Natural killer cell (primary cell): Measurements from ENCODE around the gene CACNA2D3. TPM values are rescaled to one million over a fixed set of nuclear protein-coding genes. Genes with fewer than 3 reads are reported as not detected.

Experiments used
- ATAC-seq, 3 donors: fragments of 150-1000 bp in 2 of 3; fragments of 200-7000 bp in 1 of 3; cut with Tn5 transposase; 1 replicate in 1 of 3; 2 replicates in 2 of 3; pipeline ENCODE4 v1.10.0; 2021; ENCODE audit warnings: mild to moderate bottlenecking in 2 of 3, moderate library complexity in 2 of 3
- DNase-seq, 2 donors: peaks; one replicate each; pipeline versions ENCODE4 v3.0.0 to v3.0.0-alpha.2; 2013 to 2021; ENCODE audit warnings: mixed read lengths in 1 of 2
- H3K27ac ChIP-seq: one replicate; pipeline ENCODE4 v1.5.1; 2013; ENCODE audit warnings: mild to moderate bottlenecking, low read length
- H3K27me3 ChIP-seq: one replicate; pipeline ENCODE4 v1.6.1; 2013; ENCODE audit warnings: low read length; ENCODE audit not compliant: control insufficient read depth, insufficient read depth
- H3K36me3 ChIP-seq: one replicate; pipeline ENCODE4 v1.6.1; 2013; ENCODE audit warnings: low read length; ENCODE audit not compliant: control insufficient read depth, insufficient read depth
- H3K4me1 ChIP-seq: one replicate; pipeline ENCODE4 v1.6.1; 2013; ENCODE audit warnings: low read length; ENCODE audit not compliant: control insufficient read depth, insufficient read depth
- H3K4me3 ChIP-seq: one replicate; pipeline ENCODE4 v1.5.1; 2013; ENCODE audit warnings: low read length
- H3K9me3 ChIP-seq: one replicate; pipeline ENCODE4 v1.6.1; 2013; ENCODE audit warnings: low read length; ENCODE audit not compliant: control insufficient read depth, insufficient read depth
- H3K27ac Mint-ChIP-seq, 2 donors: one replicate each; pipeline ENCODE4 v1.8.0; 2022; ENCODE audit warnings: mild to moderate bottlenecking in 2 of 2, mixed read lengths in 2 of 2, moderate library complexity in 1 of 2
- H3K27me3 Mint-ChIP-seq, 2 donors: one replicate each; pipeline ENCODE4 v1.8.0; 2022; ENCODE audit warnings: low read depth in 2 of 2, mixed read lengths in 2 of 2
- H3K36me3 Mint-ChIP-seq: one replicate; pipeline ENCODE4 v1.8.0; 2022; ENCODE audit warnings: mixed read lengths
- H3K4me1 Mint-ChIP-seq, 2 donors: one replicate each; pipeline ENCODE4 v1.8.0; 2022; ENCODE audit warnings: mixed read lengths in 2 of 2
- H3K4me3 Mint-ChIP-seq: one replicate; pipeline ENCODE4 v1.8.0; 2022; ENCODE audit warnings: mild to moderate bottlenecking, moderate library complexity, mixed read lengths
- H3K9me3 Mint-ChIP-seq, 2 donors: one replicate each; pipeline ENCODE4 v1.8.0; 2022; ENCODE audit warnings: mixed read lengths in 2 of 2
- CTCF ChIP-seq: fragments of 200-600 bp; IDR thresholded peaks from one replicate; pipeline ENCODE4 v1.8.0; 2022; ENCODE audit warnings: antibody characterized with exemption
- WGBS: methylation state at CpG from one replicate; pipeline ENCODE4 v1.1.7; 2013; ENCODE audit warnings: missing lambda C conversion rate; ENCODE audit not compliant: insufficient coverage; 5-methylcytosine and 5-hydroxymethylcytosine counted together
- intact Hi-C: fragments of 100-400 bp; cut with micrococcal nuclease; formaldehyde crosslinking; loops from one replicate; pipeline ENCODE4 v1.14.2; 2022
- total RNA-seq, 4 donors: library from RNA; stranded (reverse); fragments of 120-200 nt in 1 of 4; gene quantifications; one replicate each; pipeline versions ENCODE4 v1.2.3 to v1.2.4, GENCODE V29; 2013 to 2022

The CACNA2D3 gene
- total RNA-seq, 3 donors from 2014 or later (not counting 1 experiment from before 2014, with no cell fraction given) = 0.49 TPM; not detected in 2

- intact Hi-C loops = no loop called here
- Mint-ChIP-seq H3K4me1 (no peaks in the 10 kb centered on the region), H3K4me3 (no peak overlapping the region), H3K9me3 (peaks cover 2% of the 10 kb centered on the region in 2 donors), H3K27ac (no peak overlapping the region), H3K36me3 (no peaks in the 10 kb centered on the region), H3K27me3 (no peaks in the 10 kb centered on the region)
- peaks cover under 1% of the 10 kb centered on the region for H3K9me3 ChIP-seq
- no peaks in the 10 kb centered on the region for H3K27me3 ChIP-seq
- no peak for DNase-seq
- H3K36me3 ChIP-seq = no peaks in the 10 kb centered on the region
- no peak for ATAC-seq
- no peak overlapping the region for H3K4me3 ChIP-seq
- H3K27ac ChIP-seq = no peak overlapping the region
- TF ChIP-seq CTCF = no peak
- 74% methylated on average over 1 of the region's 1 CpG for WGBS
- no peaks in the 10 kb centered on the region for H3K4me1 ChIP-seq
Measured at GRCh38 chr3:54168451-54168850, 46.1 kb downstream of the CACNA2D3 start.

- Histone ChIP-seq H3K4me3 (no peak overlapping the region), H3K27me3 (no peaks in the 10 kb centered on the region), H3K36me3 (no peaks in the 10 kb centered on the region), H3K27ac (no peak overlapping the region), H3K9me3 (no peaks in the 10 kb centered on the region), H3K4me1 (no peaks in the 10 kb centered on the region)
- Mint-ChIP-seq H3K27ac (no peak overlapping the region), H3K4me3 (no peak overlapping the region), H3K27me3 (no peaks in the 10 kb centered on the region), H3K9me3 (peaks cover 2% of the 10 kb centered on the region in 2 donors), H3K4me1 (no peaks in the 10 kb centered on the region), H3K36me3 (no peaks in the 10 kb centered on the region)
- 94% methylated on average over 7 of the region's 7 CpGs for WGBS
- ATAC-seq = no peak
- no peak for DNase-seq
- no peak for TF ChIP-seq CTCF
- intact Hi-C loops = no loop called here
Measured at GRCh38 chr3:54169524-54169923, 47.2 kb downstream of the CACNA2D3 start.

- TF ChIP-seq CTCF = no peak
- DNase-seq (no peak), ATAC-seq (no peak)
- 68% methylated on average over 1 of the region's 1 CpG for WGBS
- no peak overlapping the region for H3K27ac Mint-ChIP-seq
- H3K4me1 Mint-ChIP-seq = no peaks in the 10 kb centered on the region
- H3K4me3 Mint-ChIP-seq = no peak overlapping the region
- Histone ChIP-seq H3K36me3 (no peaks in the 10 kb centered on the region), H3K9me3 (no peaks in the 10 kb centered on the region), H3K27ac (no peak overlapping the region), H3K4me3 (no peak overlapping the region), H3K27me3 (no peaks in the 10 kb centered on the region), H3K4me1 (no peaks in the 10 kb centered on the region)
- intact Hi-C loops = no loop called here
- no peaks in the 10 kb centered on the region for H3K36me3 Mint-ChIP-seq
- H3K9me3 Mint-ChIP-seq = peaks cover 2% of the 10 kb centered on the region in 2 donors
- H3K27me3 Mint-ChIP-seq = no peaks in the 10 kb centered on the region
Measured at GRCh38 chr3:54171509-54171908, 49.2 kb downstream of the CACNA2D3 start.

- H3K4me3 Mint-ChIP-seq = no peak overlapping the region
- ATAC-seq (no peak), DNase-seq (no peak)
- no peaks in the 10 kb centered on the region for H3K27me3 ChIP-seq
- H3K4me3 ChIP-seq = no peak overlapping the region
- 87% methylated on average over 10 of the region's 10 CpGs for WGBS
- no peaks in the 10 kb centered on the region for H3K36me3 ChIP-seq
- H3K9me3 ChIP-seq = no peaks in the 10 kb centered on the region
- H3K4me1 ChIP-seq = no peaks in the 10 kb centered on the region
- H3K27ac ChIP-seq = no peak overlapping the region
- peaks cover 2% of the 10 kb centered on the region in 2 donors for H3K9me3 Mint-ChIP-seq
- no peaks in the 10 kb centered on the region for H3K36me3 Mint-ChIP-seq
- H3K27ac Mint-ChIP-seq = no peak overlapping the region
- intact Hi-C loops = no loop called here
- H3K4me1 Mint-ChIP-seq = no peaks in the 10 kb centered on the region
- no peaks in the 10 kb centered on the region for H3K27me3 Mint-ChIP-seq
- TF ChIP-seq CTCF = no peak
Measured at GRCh38 chr3:54171951-54172350, 49.6 kb downstream of the CACNA2D3 start.
